Measurements from ENCODE around the gene HOXA6.

Gene HOXA6

GRCh38 chr7:27164045-27164366 is 16.4 kb upstream of the HOXA6 start:
- Histone ChIP-seq H3K4me3 (ENCODE audit: low read length) (no peak overlapping the region), H3K27ac (ENCODE audit: low read length) (no peak overlapping the region), H3K27me3 (ENCODE audit: control insufficient read depth, insufficient read depth, low read length) (peaks cover 96% of the 10 kb centered on the region), H3K9me3 (ENCODE audit: control insufficient read depth, insufficient read depth, low read length) (no peaks in the 10 kb centered on the region), H3K36me3 (ENCODE audit: control insufficient read depth, insufficient read depth, low read length) (no peaks in the 10 kb centered on the region; the same call in 1 of the 2 replicates), H3K4me1 (ENCODE audit: control insufficient read depth, insufficient read depth, low read length) (no peaks in the 10 kb centered on the region)
- DNase-seq (ENCODE audit: low read depth, low spot score): no peak
- no CpG with 5 or more reads among the region's 12 CpGs for WGBS (ENCODE audit: insufficient coverage, insufficient read length)

GRCh38 chr7:27163288-27164044 is 15.9 kb upstream of the HOXA6 start:
- Histone ChIP-seq H3K36me3 (ENCODE audit: control insufficient read depth, insufficient read depth, low read length) (no peaks in the 10 kb centered on the region; the same call in 1 of the 2 replicates), H3K4me3 (ENCODE audit: low read length) (no peak overlapping the region), H3K9me3 (ENCODE audit: control insufficient read depth, insufficient read depth, low read length) (no peaks in the 10 kb centered on the region), H3K27ac (ENCODE audit: low read length) (no peak overlapping the region), H3K27me3 (ENCODE audit: control insufficient read depth, insufficient read depth, low read length) (peaks cover 96% of the 10 kb centered on the region), H3K4me1 (ENCODE audit: control insufficient read depth, insufficient read depth, low read length) (no peaks in the 10 kb centered on the region)
- no peak for DNase-seq (ENCODE audit: low read depth, low spot score)
- WGBS (ENCODE audit: insufficient coverage, insufficient read length): no CpG with 5 or more reads among the region's 24 CpGs

GRCh38 chr7:27162561-27163287 is 15.2 kb upstream of the HOXA6 start:
- no peak for DNase-seq (ENCODE audit: low read depth, low spot score)
- H3K4me3 ChIP-seq (ENCODE audit: low read length): no peak overlapping the region
- H3K4me1 ChIP-seq (ENCODE audit: control insufficient read depth, insufficient read depth, low read length): no peaks in the 10 kb centered on the region
- H3K9me3 ChIP-seq (ENCODE audit: control insufficient read depth, insufficient read depth, low read length): no peaks in the 10 kb centered on the region
- WGBS (ENCODE audit: insufficient coverage, insufficient read length): no CpG with 5 or more reads among the region's 7 CpGs
- H3K36me3 ChIP-seq (ENCODE audit: control insufficient read depth, insufficient read depth, low read length): no peaks in the 10 kb centered on the region; the same call in 1 of the 2 replicates
- no peak overlapping the region for H3K27ac ChIP-seq (ENCODE audit: low read length)
- peaks cover 96% of the 10 kb centered on the region for H3K27me3 ChIP-seq (ENCODE audit: control insufficient read depth, insufficient read depth, low read length)

- WGBS (ENCODE audit: insufficient coverage, insufficient read length): no CpG with 5 or more reads among the region's 30 CpGs
- no peak for DNase-seq (ENCODE audit: low read depth, low spot score)
- H3K36me3 ChIP-seq (ENCODE audit: control insufficient read depth, insufficient read depth, low read length): no peaks in the 10 kb centered on the region; the same call in 1 of the 2 replicates
- H3K4me3 ChIP-seq (ENCODE audit: low read length): no peak overlapping the region
- no peak overlapping the region for H3K27ac ChIP-seq (ENCODE audit: low read length)
- peaks cover 96% of the 10 kb centered on the region for H3K27me3 ChIP-seq (ENCODE audit: control insufficient read depth, insufficient read depth, low read length)
- H3K9me3 ChIP-seq (ENCODE audit: control insufficient read depth, insufficient read depth, low read length): no peaks in the 10 kb centered on the region
- H3K4me1 ChIP-seq (ENCODE audit: control insufficient read depth, insufficient read depth, low read length): no peaks in the 10 kb centered on the region
These were observed 14.4 kb upstream of the HOXA6 start for GRCh38 chr7:27161721-27162560.

GRCh38 chr7:27161214-27161720 is 13.7 kb upstream of the HOXA6 start:
- no peak overlapping the region for H3K4me3 ChIP-seq (ENCODE audit: low read length)
- DNase-seq (ENCODE audit: low read depth, low spot score): no peak
- peaks cover 95% of the 10 kb centered on the region for H3K27me3 ChIP-seq (ENCODE audit: control insufficient read depth, insufficient read depth, low read length)
- no peaks in the 10 kb centered on the region for H3K9me3 ChIP-seq (ENCODE audit: control insufficient read depth, insufficient read depth, low read length)
- no peak overlapping the region for H3K27ac ChIP-seq (ENCODE audit: low read length)
- no peaks in the 10 kb centered on the region for H3K4me1 ChIP-seq (ENCODE audit: control insufficient read depth, insufficient read depth, low read length)
- WGBS (ENCODE audit: insufficient coverage, insufficient read length): no CpG with 5 or more reads among the region's 27 CpGs
- H3K36me3 ChIP-seq (ENCODE audit: control insufficient read depth, insufficient read depth, low read length): no peaks in the 10 kb centered on the region; the same call in 1 of the 2 replicates

GRCh38 chr7:27160546-27161213 is 13.1 kb upstream of the HOXA6 start:
- Histone ChIP-seq H3K9me3 (ENCODE audit: control insufficient read depth, insufficient read depth, low read length) (no peaks in the 10 kb centered on the region), H3K4me1 (ENCODE audit: control insufficient read depth, insufficient read depth, low read length) (peaks cover 3% of the 10 kb centered on the region; the same call in 1 of the 2 replicates), H3K27me3 (ENCODE audit: control insufficient read depth, insufficient read depth, low read length) (peaks cover 95% of the 10 kb centered on the region), H3K4me3 (ENCODE audit: low read length) (peak overlapping the region; percentile 23; the same call in 1 of the 2 replicates), H3K36me3 (ENCODE audit: control insufficient read depth, insufficient read depth, low read length) (no peaks in the 10 kb centered on the region; the same call in 1 of the 2 replicates), H3K27ac (ENCODE audit: low read length) (no peak overlapping the region)
- peak; percentile 85 for DNase-seq (ENCODE audit: low read depth, low spot score)
- WGBS (ENCODE audit: insufficient coverage, insufficient read length): no CpG with 5 or more reads among the region's 54 CpGs

- no peak for DNase-seq (ENCODE audit: low read depth, low spot score)
- Histone ChIP-seq H3K4me1 (ENCODE audit: control insufficient read depth, insufficient read depth, low read length) (peaks cover 3% of the 10 kb centered on the region; the same call in 1 of the 2 replicates), H3K36me3 (ENCODE audit: control insufficient read depth, insufficient read depth, low read length) (no peaks in the 10 kb centered on the region; the same call in 1 of the 2 replicates), H3K4me3 (ENCODE audit: low read length) (no peak overlapping the region), H3K27me3 (ENCODE audit: control insufficient read depth, insufficient read depth, low read length) (peaks cover 95% of the 10 kb centered on the region), H3K9me3 (ENCODE audit: control insufficient read depth, insufficient read depth, low read length) (no peaks in the 10 kb centered on the region), H3K27ac (ENCODE audit: low read length) (no peak overlapping the region)
- no CpG with 5 or more reads among the region's 23 CpGs for WGBS (ENCODE audit: insufficient coverage, insufficient read length)
These were observed 12.6 kb upstream of the HOXA6 start for GRCh38 chr7:27160145-27160545.

- DNase-seq (ENCODE audit: low read depth, low spot score): no peak
- peaks cover 3% of the 10 kb centered on the region; the same call in 1 of the 2 replicates for H3K4me1 ChIP-seq (ENCODE audit: control insufficient read depth, insufficient read depth, low read length)
- WGBS (ENCODE audit: insufficient coverage, insufficient read length): no CpG with 5 or more reads among the region's 27 CpGs
- peaks cover 95% of the 10 kb centered on the region for H3K27me3 ChIP-seq (ENCODE audit: control insufficient read depth, insufficient read depth, low read length)
- H3K9me3 ChIP-seq (ENCODE audit: control insufficient read depth, insufficient read depth, low read length): no peaks in the 10 kb centered on the region
- H3K4me3 ChIP-seq (ENCODE audit: low read length): no peak overlapping the region
- no peak overlapping the region for H3K27ac ChIP-seq (ENCODE audit: low read length)
- H3K36me3 ChIP-seq (ENCODE audit: control insufficient read depth, insufficient read depth, low read length): no peaks in the 10 kb centered on the region
These were observed 11.9 kb upstream of the HOXA6 start for GRCh38 chr7:27159266-27160144.
